ENCODE results near the gene IL9. TPM values are rescaled to one million over a fixed set of nuclear protein-coding genes. Genes with fewer than 3 reads are reported as not detected.

The IL9 gene
- total and polyA plus RNA-seq, 2 experiments from 2014 or later, result not detected

- WGBS (ENCODE audit: low lambda C conversion rate, missing lambda C conversion rate), result 83% methylated on average over 3 of the region's 3 CpGs
- no peaks in the 10 kb centered on the region for H3K9me2 ChIP-seq (replicated peaks; ENCODE audit: insufficient read depth)
- TF ChIP-seq EZH2 (IDR thresholded peaks at IDR 0.05; ENCODE audit: borderline replicate concordance) (no peak), CTCF (IDR thresholded peaks at IDR 0.05; ENCODE audit: poor library complexity) (no peak), EZH2phosphoT487 (IDR thresholded peaks at IDR 0.05; ENCODE audit: low read depth, severe bottlenecking, unreplicated experiment) (no peak)
These were observed 46.6 kb upstream of the IL9 start for GRCh38 chr5:135942202-135942771.

GRCh38 chr5:135941711-135942110 lies 46.1 kb upstream of the IL9 start:
- no peaks in the 10 kb centered on the region for H4K20me1 ChIP-seq (ENCODE audit: insufficient read depth, poor library complexity, severe bottlenecking)
- H3K9me3 ChIP-seq (ENCODE audit: low read depth), result no peaks in the 10 kb centered on the region
- H3K4me3 ChIP-seq, result no peak overlapping the region
- TF ChIP-seq EZH2phosphoT487 (IDR thresholded peaks at IDR 0.05; ENCODE audit: low read depth, severe bottlenecking, unreplicated experiment) (no peak), EZH2 (IDR thresholded peaks at IDR 0.05; ENCODE audit: borderline replicate concordance) (no peak), CTCF (IDR thresholded peaks at IDR 0.05; ENCODE audit: poor library complexity) (no peak)
- H3K4me2 ChIP-seq, result no peak overlapping the region
- no peaks in the 10 kb centered on the region for H3K4me1 ChIP-seq (ENCODE audit: insufficient read depth)
- no peak for DNase-seq (ENCODE audit: low spot score)
- no peak overlapping the region for H2AFZ ChIP-seq
- no peaks in the 10 kb centered on the region for H3K79me2 ChIP-seq
- WGBS (ENCODE audit: low lambda C conversion rate, missing lambda C conversion rate), result 93% methylated on average over 2 of the region's 2 CpGs
- H3K27ac ChIP-seq, result no peak overlapping the region
- H3K9me2 ChIP-seq (replicated peaks; ENCODE audit: insufficient read depth), result no peaks in the 10 kb centered on the region
- H3K36me3 ChIP-seq (replicated peaks; ENCODE audit: insufficient read depth, low read depth), result no peaks in the 10 kb centered on the region
- H3K27me3 ChIP-seq, result no peaks in the 10 kb centered on the region

More at GRCh38 chr5:135942202-135942771, 46.6 kb upstream of the IL9 start:
- Histone ChIP-seq H3K4me2 (no peak overlapping the region), H3K9me3 (ENCODE audit: low read depth) (no peaks in the 10 kb centered on the region), H4K20me1 (ENCODE audit: insufficient read depth, poor library complexity, severe bottlenecking) (no peaks in the 10 kb centered on the region), H3K36me3 (replicated peaks; ENCODE audit: insufficient read depth, low read depth) (no peaks in the 10 kb centered on the region), H3K4me3 (no peak overlapping the region), H3K4me1 (ENCODE audit: insufficient read depth) (no peaks in the 10 kb centered on the region), H3K79me2 (no peaks in the 10 kb centered on the region), H2AFZ (no peak overlapping the region), H3K27me3 (no peaks in the 10 kb centered on the region), H3K27ac (no peak overlapping the region)
- DNase-seq (ENCODE audit: low spot score), result no peak

GRCh38 chr5:135937245-135937911 lies 41.7 kb upstream of the IL9 start:
- Histone ChIP-seq H3K27ac (no peak overlapping the region), H3K9me3 (ENCODE audit: low read depth) (no peaks in the 10 kb centered on the region), H3K79me2 (no peaks in the 10 kb centered on the region), H3K4me1 (ENCODE audit: insufficient read depth) (no peaks in the 10 kb centered on the region), H3K4me3 (no peak overlapping the region), H3K27me3 (peaks cover 11% of the 10 kb centered on the region), H3K9me2 (replicated peaks; ENCODE audit: insufficient read depth) (no peaks in the 10 kb centered on the region), H3K4me2 (no peak overlapping the region), H3K36me3 (replicated peaks; ENCODE audit: insufficient read depth, low read depth) (no peaks in the 10 kb centered on the region), H2AFZ (no peak overlapping the region), H4K20me1 (ENCODE audit: insufficient read depth, poor library complexity, severe bottlenecking) (no peaks in the 10 kb centered on the region)
- 89% methylated on average over 5 of the region's 5 CpGs for WGBS (ENCODE audit: low lambda C conversion rate, missing lambda C conversion rate)
- no peak for DNase-seq (ENCODE audit: low spot score)
- no peak for TF ChIP-seq CTCF (IDR thresholded peaks at IDR 0.05; ENCODE audit: poor library complexity)
- TF ChIP-seq EZH2phosphoT487 (IDR thresholded peaks at IDR 0.05; ENCODE audit: low read depth, severe bottlenecking, unreplicated experiment), result no peak
- TF ChIP-seq EZH2 (IDR thresholded peaks at IDR 0.05; ENCODE audit: borderline replicate concordance), result no peak

Data from hepatocyte (in vitro differentiated cells).